Measurements from ENCODE around the gene DLG5.

Gene DLG5

GRCh38 chr10:77865580-77866324 is 60.8 kb downstream of the DLG5 start:
- no peak for DNase-seq

DNA sequence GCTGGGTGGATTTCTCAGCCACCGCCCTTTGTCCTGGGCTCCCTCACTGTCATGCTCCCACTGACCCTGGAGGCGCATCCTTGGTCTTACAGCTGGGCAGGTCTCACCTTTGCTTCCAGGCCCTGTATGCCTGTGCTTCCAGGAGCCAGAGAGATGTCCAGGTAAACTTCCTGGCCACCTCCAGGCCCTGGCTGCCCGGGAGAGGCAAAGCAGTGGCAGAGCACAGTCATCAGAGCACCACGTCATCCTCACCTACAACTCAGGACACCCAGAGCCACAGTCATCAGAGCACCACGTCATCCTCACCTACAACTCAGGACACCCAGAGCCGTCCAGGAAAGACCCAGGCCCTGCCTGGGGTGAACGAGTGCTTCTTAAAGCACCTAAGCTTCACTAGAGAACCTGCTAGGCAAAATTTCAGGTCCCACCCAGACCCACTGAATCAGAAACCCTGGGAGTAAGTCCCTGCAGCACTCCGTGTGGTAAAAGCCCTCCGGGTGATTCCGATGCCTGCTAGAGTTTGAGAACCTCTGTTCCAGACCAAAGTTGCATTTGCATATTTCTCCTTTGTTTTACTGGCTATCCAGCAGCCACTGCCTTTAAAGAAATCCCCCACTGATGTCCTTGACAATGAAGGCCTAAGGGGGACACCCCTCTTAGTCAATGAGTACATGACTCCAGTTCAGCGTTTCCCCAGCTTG is 62.3 kb downstream of the DLG5 start:
- DNase-seq = no peak

DNA sequence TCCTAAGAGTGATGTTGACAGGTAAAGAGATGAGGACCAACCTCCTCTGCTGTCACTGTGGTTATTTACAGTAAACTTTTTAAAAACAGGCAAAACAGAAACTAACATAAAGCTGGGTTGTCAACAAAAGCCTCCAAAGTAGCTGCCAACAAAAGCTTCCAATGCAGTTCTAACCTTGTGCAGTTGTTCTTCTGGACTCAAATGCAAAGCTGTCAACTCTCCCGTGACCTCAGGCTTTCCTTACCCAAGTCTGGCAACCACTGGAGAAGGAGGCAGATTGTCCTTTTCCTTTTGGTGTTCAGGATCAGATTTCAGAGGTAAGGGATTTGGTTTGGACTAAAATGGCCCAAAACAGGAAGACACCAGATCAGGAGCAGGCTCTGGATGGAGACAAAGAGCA is 63.1 kb downstream of the DLG5 start:
- no peak for DNase-seq

GRCh38 chr10:77862595-77862994 is 64.0 kb downstream of the DLG5 start:
- DNase-seq = no peak

DNA sequence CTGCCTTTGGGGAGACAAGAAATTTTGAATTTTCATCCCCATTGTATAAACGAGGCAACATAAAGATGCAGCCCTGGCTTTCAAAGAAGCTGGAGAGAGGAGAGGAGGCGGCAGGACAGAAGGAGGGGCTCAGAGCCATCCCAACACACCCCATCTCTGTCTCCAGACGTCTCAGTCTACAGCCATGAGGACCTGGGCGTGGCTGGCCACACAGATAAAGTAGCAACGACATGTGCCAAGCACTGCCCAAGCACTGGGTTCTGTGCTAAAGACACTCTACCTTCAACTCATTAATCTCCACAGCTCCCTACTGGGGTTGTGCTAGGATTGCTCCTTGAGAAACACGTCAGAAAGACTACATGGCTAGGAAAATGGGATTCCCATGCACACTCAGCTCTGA is 65.2 kb downstream of the DLG5 start:
- DNase-seq = no peak

DNA sequence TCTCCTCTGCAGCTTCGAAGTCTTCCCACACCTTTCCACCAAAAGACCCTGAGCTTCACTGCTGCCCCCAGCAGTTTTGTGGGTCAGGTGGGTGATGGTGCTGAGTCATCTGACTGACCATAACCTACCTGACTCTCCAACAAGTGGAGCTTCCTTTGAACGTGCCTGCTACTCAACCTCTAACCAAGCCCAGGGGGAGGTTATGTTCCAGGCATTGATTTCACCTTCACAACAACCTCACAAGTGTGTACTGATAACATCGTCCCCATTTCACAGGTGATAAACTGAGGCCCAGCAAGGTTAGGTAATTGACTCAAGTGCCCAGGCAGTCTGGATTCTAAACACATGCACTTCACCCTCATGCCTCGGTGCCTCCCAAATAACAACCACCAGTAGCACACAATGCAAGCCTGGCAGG is 66.7 kb downstream of the DLG5 start:
- no peak for DNase-seq

GRCh38 chr10:77859200-77859864 is 67.2 kb downstream of the DLG5 start:
- no peak for DNase-seq

GRCh38 chr10:77857272-77857671 is 69.3 kb downstream of the DLG5 start:
- no peak for DNase-seq

- DNase-seq = no peak
Observed at GRCh38 chr10:77856566-77856965, 70.0 kb downstream of the DLG5 start.

DNA sequence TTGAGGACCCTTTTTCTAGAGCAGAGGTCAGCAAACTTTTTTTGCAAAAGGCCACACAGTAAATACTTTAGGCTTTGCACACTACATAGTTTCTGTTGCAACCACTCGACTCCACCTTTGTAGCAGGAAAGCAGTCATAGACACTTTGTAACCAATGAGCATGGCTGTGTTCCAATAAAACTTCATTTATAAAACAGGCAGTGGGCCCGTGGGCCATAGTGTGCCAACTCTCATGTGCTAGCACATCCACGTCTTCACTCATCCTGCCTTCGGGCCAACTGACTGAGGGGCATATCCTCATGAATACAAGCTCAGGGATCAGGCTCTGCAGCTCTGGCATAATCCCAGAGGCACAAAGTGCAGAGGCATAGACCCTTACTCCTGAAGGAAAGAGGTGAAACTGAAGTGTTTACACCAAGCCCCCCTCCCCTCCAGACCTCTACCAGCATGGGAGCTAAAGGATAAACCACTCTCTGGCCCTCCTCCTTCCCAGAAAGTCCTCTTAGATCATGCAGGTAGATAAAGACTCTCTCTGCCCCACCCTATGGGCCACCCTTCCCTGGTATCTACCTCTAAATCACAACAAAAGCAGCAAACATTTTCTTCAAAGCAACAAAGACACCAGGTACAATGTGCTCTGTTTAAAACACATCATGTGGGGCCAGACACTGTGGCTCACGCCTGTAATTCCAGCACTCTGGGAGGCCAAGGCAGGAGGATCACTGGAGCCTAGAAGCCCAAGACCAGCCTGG is 71.0 kb downstream of the DLG5 start:
- no peak for DNase-seq

DNA sequence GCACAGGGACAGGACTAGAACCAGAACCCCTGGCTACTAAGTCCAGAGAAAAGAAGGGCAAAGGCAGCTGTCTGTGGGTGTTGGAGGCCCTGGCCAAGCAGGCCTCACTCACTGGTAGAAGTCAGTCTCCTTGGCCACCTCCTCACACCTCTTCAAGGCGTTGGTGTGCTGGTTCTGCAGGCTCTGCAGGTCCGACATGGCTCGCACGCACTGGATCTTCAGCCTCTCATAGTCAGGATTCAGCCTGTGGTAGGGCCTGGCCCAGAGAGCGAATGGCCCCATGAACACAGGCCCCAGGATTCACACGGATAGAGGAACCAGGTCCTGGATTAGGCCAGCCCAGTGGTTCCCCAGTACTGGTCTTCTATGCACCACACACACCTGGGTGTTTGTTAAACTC is 72.4 kb downstream of the DLG5 start:
- DNase-seq = no peak

GRCh38 chr10:77853256-77853655 is 73.3 kb downstream of the DLG5 start:
- DNase-seq = no peak

GRCh38 chr10:77850620-77851231 is 75.8 kb downstream of the DLG5 start:
- no peak for DNase-seq

DNA sequence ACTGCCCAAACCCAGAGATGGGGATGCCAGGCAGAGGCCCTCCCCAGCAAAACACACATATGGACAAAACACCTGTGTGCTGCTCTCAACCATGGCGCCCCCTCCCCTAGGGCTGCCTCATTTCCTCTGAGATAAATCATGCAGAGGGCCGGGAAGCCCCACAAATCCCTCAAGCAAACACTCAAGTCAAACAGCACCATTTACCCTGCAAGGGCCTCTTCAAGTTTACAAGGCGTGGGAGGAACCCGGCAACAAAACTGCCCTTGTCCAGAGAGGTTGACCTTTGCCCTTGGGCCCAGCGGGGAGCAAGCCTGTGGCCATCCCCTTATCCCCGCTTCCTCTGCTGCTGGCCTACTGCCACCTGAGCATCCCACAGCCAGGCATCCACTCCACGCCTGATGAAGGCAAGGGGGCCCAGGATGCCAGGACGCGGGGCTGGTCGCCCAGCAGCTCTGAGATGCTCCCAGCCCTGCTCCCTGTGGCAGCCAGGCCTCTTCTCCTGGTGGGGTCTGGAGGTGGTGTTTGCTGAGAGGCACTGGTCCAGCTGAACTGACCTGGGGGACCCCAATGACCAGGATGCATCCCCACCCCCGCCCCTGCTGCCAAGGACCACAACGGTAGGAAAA is 77.4 kb downstream of the DLG5 start:
- no peak for DNase-seq

DNA sequence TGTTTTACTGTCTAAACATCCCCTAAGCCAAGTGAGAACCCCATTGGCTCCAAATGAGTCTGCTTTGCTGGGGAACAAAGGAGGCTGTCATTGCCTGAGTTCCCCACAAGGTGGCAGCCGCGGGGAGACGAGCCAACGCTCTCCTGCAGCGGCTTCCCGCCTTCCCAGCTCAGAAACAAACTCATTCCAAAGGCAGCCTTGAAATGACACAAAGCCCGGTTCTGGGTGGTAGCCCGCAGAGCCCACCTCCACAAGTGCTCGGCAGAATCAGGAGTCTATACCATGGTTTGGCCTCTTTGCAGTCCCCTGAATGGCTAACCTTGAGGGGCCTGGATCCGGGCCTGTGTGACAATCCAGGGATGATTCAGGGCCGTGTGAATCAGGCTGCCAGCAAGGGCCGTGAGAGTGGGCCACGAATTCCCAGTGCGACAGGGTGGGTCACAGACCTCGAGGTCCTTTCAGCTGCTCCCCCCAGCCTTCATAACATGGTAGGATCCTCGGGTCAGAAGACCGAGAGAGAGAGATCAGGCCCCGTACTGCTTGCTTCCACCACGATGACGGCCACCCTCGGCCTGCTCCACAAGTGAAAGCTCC is 79.7 kb downstream of the DLG5 start:
- DNase-seq = no peak

DNA sequence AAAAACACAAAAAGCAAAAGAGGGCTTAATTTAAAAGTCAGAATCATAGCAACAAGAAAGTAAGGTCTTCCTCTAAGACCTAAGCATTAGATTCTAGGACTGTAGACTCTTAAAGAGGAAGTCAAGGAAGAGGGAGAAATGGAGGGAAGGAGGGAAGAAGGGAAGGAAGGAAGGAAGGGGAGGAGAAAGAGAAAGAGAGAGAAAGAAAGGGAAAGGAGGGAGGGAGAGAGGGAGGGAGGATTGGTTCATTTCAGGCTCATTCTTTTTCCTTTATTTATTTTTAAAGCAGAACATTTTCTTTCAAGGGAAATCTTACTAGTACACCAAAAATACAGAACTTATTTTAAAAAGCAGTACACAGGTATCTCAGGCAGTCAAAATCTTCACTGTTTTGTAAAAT is 81.1 kb downstream of the DLG5 start:
- DNase-seq = no peak

GRCh38 chr10:77844713-77845445 is 81.7 kb downstream of the DLG5 start:
- no peak for DNase-seq

- no peak for DNase-seq
Observed at GRCh38 chr10:77844177-77844576, 82.4 kb downstream of the DLG5 start.

- DNase-seq = no peak
Observed at GRCh38 chr10:77843264-77843663, 83.3 kb downstream of the DLG5 start.

DNA sequence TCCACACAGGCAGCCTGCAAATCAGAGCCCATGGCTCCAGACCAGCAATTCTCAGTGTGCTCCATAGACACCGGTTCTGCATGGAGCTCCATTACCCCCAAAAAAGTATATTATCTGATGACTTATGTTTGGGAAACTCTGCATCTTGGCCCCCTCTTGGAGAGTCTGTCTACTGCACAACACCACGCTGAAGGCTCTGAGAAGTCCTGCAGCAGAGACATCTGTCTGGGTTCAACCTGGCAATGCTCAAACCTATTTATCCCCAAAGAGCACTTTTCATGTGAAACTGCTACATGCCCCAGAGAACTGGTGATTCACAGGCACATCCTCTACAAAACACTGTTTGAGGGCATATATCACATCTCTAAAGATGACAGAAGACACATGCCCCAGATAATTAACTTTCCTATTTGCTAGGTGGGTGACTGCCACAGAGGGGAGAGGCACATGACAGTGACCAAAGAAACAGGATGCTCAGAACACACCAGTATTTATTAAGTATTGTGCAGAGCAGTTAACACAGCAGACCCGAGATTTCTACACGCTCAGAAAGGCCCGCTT is 83.8 kb downstream of the DLG5 start:
- DNase-seq = no peak
